ENCODE measurements around the gene ANKRD45.
"Not testable (repeated sequence)": the region's sequence is repeated elsewhere in the genome, so short reads cannot be mapped to it uniquely, and the experiment has no call there.

The ANKRD45 gene

GRCh38 chr1:173669491-173669941 is at the start of gene ANKRD45:
ANKRD45 (minus strand) TSS chr1:173669851; CDS start chr1:173659418, 10,433 bp downstream.
- no peak for DNase-seq

- no peak for DNase-seq
These were observed 47.6 kb upstream of the ANKRD45 start for GRCh38 chr1:173717238-173717637.

GRCh38 chr1:173715538-173715844 is 45.8 kb upstream of the ANKRD45 start:
- DNase-seq = no peak

GRCh38 chr1:173714759-173715537 is 45.3 kb upstream of the ANKRD45 start, which contains the start of gene KLHL20:
KLHL20 (plus strand) TSS chr1:173714981; CDS start chr1:173716044, 1,063 bp downstream.
- DNase-seq = peak; percentile 86

GRCh38 chr1:173714441-173714758 is 44.7 kb upstream of the ANKRD45 start:
- no peak for DNase-seq

GRCh38 chr1:173708787-173709186 is 39.1 kb upstream of the ANKRD45 start:
- DNase-seq = no peak

- DNase-seq = no peak
These were observed 35.5 kb upstream of the ANKRD45 start for GRCh38 chr1:173705117-173705516.

- DNase-seq = no peak
These were observed 33.1 kb upstream of the ANKRD45 start for GRCh38 chr1:173702736-173703135.

GRCh38 chr1:173701299-173701698 is 31.6 kb upstream of the ANKRD45 start:
- not testable (repeated sequence) for DNase-seq

- no peak for DNase-seq
These were observed 23.6 kb upstream of the ANKRD45 start for GRCh38 chr1:173693238-173693637.

GRCh38 chr1:173688300-173688699 is 18.6 kb upstream of the ANKRD45 start:
- no peak for DNase-seq

GRCh38 chr1:173685121-173685520 is 15.5 kb upstream of the ANKRD45 start:
- DNase-seq = not testable (repeated sequence)

- not testable (repeated sequence) for DNase-seq
These were observed 14.2 kb upstream of the ANKRD45 start for GRCh38 chr1:173683838-173684237.

- DNase-seq = no peak
These were observed 12.5 kb upstream of the ANKRD45 start for GRCh38 chr1:173682184-173682583.

- DNase-seq = not testable (repeated sequence)
These were observed 10.5 kb upstream of the ANKRD45 start for GRCh38 chr1:173680152-173680551.

- DNase-seq = not testable (repeated sequence)
These were observed 4.8 kb upstream of the ANKRD45 start for GRCh38 chr1:173674496-173674895.

- DNase-seq = no peak
These were observed 3.0 kb downstream of the ANKRD45 start for GRCh38 chr1:173666646-173667045.

- DNase-seq = no peak
These were observed 6.5 kb downstream of the ANKRD45 start for GRCh38 chr1:173663159-173663558.

GRCh38 chr1:173661763-173662162 is 7.9 kb downstream of the ANKRD45 start:
- DNase-seq = no peak

GRCh38 chr1:173661271-173661670 is 8.4 kb downstream of the ANKRD45 start:
- no peak for DNase-seq

- DNase-seq = no peak
These were observed 9.3 kb downstream of the ANKRD45 start for GRCh38 chr1:173660306-173660705.

- DNase-seq = no peak
These were observed 20.6 kb downstream of the ANKRD45 start for GRCh38 chr1:173648880-173649605.

GRCh38 chr1:173646656-173647055 is 23.0 kb downstream of the ANKRD45 start:
- no peak for DNase-seq

- DNase-seq = not testable (repeated sequence)
These were observed 27.1 kb downstream of the ANKRD45 start for GRCh38 chr1:173642450-173643139.
